ENCODE measurements around the gene INPP4B. TPM values are rescaled to one million over a fixed set of nuclear protein-coding genes. Genes with fewer than 3 reads are reported as not detected.
A peak's percentile ranks its signal among the peaks of the same experiment; 100 is the strongest.

The INPP4B gene
- total RNA-seq, 1 experiment from 2014 or later: 41.0 TPM

DNA sequence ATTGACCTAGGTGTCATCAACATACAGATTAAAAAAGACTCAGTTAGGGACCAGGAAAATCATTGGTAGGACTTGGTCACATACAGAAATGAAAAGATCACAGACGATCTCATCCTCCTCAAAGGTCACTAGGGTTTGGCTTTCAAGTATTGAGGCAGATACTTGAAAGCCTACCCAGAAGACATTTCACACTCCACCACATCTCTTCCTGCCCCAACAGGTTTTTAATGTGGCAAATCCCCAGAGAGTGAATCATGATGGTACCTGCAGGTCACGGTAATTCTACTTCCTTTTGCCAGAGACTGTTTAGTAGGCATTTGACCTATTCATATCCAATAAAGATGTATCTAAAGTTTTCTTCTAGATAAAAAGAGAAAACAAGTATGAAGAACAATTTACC is 44.1 kb downstream of the INPP4B start:
- H3K4me2 ChIP-seq (ENCODE audit: low read length): no peak overlapping the region
- 0 out of 2 replicates have a peak overlapping the region, but pooled peaks have one; percentile 7 for H3K27ac ChIP-seq (ENCODE audit: low read length)
- no TSS peak for BruUV-seq (replicated peaks)
- no peaks in the 10 kb centered on the region for H3K9me2 ChIP-seq (replicated peaks; ENCODE audit: low read length)
- H3K4me1 ChIP-seq (ENCODE audit: insufficient read depth, low read length): peaks cover 21% of the 10 kb centered on the region
- H3F3A ChIP-seq (ENCODE audit: low read length, unreplicated experiment): no peaks in the 10 kb centered on the region
- H3K9ac ChIP-seq (ENCODE audit: low read length): no peak overlapping the region
- POLR2A ChIA-PET (ENCODE audit: unreplicated experiment): no interaction called here
- no peaks in the 10 kb centered on the region for H4K20me1 ChIP-seq (ENCODE audit: low read length)
- H3K9me3 ChIP-seq (ENCODE audit: low read length): no peaks in the 10 kb centered on the region
- no peak overlapping the region for H2AFZ ChIP-seq (ENCODE audit: low read length)
- H3K36me3 ChIP-seq (ENCODE audit: low read depth, low read length): no peaks in the 10 kb centered on the region
- H3K4me3 ChIP-seq (ENCODE audit: low read length): no peak overlapping the region
- DNase-seq (peak; percentile 74), ATAC-seq (no peak)
- no peaks in the 10 kb centered on the region for H3K27me3 ChIP-seq (ENCODE audit: low read length)
- no peak for TF ChIP-seq CTCF (conservative IDR thresholded peaks at IDR 0.05; ENCODE audit: low read depth, low read length)
- no peaks in the 10 kb centered on the region for H3K79me2 ChIP-seq (ENCODE audit: low read length)
- CTCF ChIA-PET: no interaction called here
- intact Hi-C loops (cut with micrococcal nuclease): no loop called here

DNA sequence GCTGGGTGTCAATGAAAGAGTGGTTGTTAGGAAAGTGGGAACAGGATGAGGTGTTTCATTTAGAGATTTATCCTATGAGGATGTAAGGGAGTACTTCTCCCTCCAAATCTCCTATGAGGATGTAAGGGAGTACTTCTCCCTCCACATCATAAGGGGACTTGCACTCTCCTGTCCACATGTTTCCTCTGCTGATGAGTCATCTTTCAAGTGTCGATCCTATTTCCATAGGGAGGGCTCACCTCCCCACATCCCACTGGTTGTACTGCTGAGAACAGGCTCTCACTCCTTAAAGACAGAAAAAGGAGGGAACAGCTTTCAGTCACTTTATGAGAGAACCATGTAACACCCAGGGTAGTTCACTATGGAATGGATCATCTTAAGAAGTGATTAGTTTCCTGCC is 65.0 kb downstream of the INPP4B start:
- no peaks in the 10 kb centered on the region for H3K9me3 ChIP-seq (ENCODE audit: low read length)
- H3K27ac ChIP-seq (ENCODE audit: low read length): no peak overlapping the region
- intact Hi-C loops (cut with micrococcal nuclease): no loop called here
- DNase-seq (peak; percentile 32), ATAC-seq (no peak)
- no peaks in the 10 kb centered on the region for H3K79me2 ChIP-seq (ENCODE audit: low read length)
- POLR2A ChIA-PET (ENCODE audit: unreplicated experiment): no interaction called here
- H3K36me3 ChIP-seq (ENCODE audit: low read depth, low read length): no peaks in the 10 kb centered on the region
- H3F3A ChIP-seq (ENCODE audit: low read length, unreplicated experiment): no peaks in the 10 kb centered on the region
- BruUV-seq (replicated peaks): no TSS peak
- H3K27me3 ChIP-seq (ENCODE audit: low read length): no peaks in the 10 kb centered on the region
- no peak overlapping the region for H3K4me2 ChIP-seq (ENCODE audit: low read length)
- no peaks in the 10 kb centered on the region for H3K4me1 ChIP-seq (ENCODE audit: insufficient read depth, low read length)
- no peaks in the 10 kb centered on the region for H3K9me2 ChIP-seq (replicated peaks; ENCODE audit: low read length)
- CTCF ChIA-PET: no interaction called here
- H2AFZ ChIP-seq (ENCODE audit: low read length): no peak overlapping the region
- no peaks in the 10 kb centered on the region for H4K20me1 ChIP-seq (ENCODE audit: low read length)
- no peak overlapping the region for H3K4me3 ChIP-seq (ENCODE audit: low read length)
- TF ChIP-seq EZH2phosphoT487 (IDR thresholded peaks at IDR 0.05; ENCODE audit: borderline replicate concordance, low read length): no peak
- TF ChIP-seq CTCF (conservative IDR thresholded peaks at IDR 0.05; ENCODE audit: low read depth, low read length): no peak
- TF ChIP-seq EZH2 (IDR thresholded peaks at IDR 0.05; ENCODE audit: low read length, unreplicated experiment): no peak
- H3K9ac ChIP-seq (ENCODE audit: low read length): no peak overlapping the region

DNA sequence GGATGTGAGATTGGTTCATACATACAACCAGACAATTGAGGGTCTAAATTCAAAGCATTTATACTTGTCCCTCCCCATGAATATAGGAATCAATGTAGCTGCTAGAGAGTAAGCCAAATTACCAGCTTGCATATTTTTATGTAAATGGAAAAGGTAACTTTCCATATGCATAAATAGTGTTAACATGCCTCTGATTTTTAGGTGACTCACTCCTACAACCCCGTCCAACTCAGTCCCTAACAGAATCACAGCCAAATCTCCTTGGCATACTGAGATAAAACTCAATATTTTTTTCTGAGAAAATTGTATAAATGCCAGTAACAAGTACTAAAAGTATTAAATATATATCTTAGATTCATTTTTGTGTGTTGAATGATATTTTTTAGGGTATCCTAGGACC is 67.2 kb downstream of the INPP4B start:
- TF ChIP-seq EZH2phosphoT487 (IDR thresholded peaks at IDR 0.05; ENCODE audit: borderline replicate concordance, low read length) (no peak), EZH2 (IDR thresholded peaks at IDR 0.05; ENCODE audit: low read length, unreplicated experiment) (no peak), CTCF (conservative IDR thresholded peaks at IDR 0.05; ENCODE audit: low read depth, low read length) (no peak)

More for the DNA sequence above, 67.2 kb downstream of the INPP4B start:
- no peaks in the 10 kb centered on the region for H3K4me1 ChIP-seq (ENCODE audit: insufficient read depth, low read length)
- H3K27me3 ChIP-seq (ENCODE audit: low read length): no peaks in the 10 kb centered on the region
- no peaks in the 10 kb centered on the region for H3F3A ChIP-seq (ENCODE audit: low read length, unreplicated experiment)
- no peak overlapping the region for H3K4me3 ChIP-seq (ENCODE audit: low read length)
- no peaks in the 10 kb centered on the region for H3K36me3 ChIP-seq (ENCODE audit: low read depth, low read length)
- no peak overlapping the region for H3K9ac ChIP-seq (ENCODE audit: low read length)
- no peak overlapping the region for H2AFZ ChIP-seq (ENCODE audit: low read length)
- no peaks in the 10 kb centered on the region for H3K9me3 ChIP-seq (ENCODE audit: low read length)
- no peak overlapping the region for H3K27ac ChIP-seq (ENCODE audit: low read length)
- ATAC-seq (no peak), DNase-seq (no peak)
- no TSS peak for BruUV-seq (replicated peaks)
- intact Hi-C loops (cut with micrococcal nuclease): no loop called here
- no peaks in the 10 kb centered on the region for H4K20me1 ChIP-seq (ENCODE audit: low read length)
- CTCF ChIA-PET: no interaction called here
- no peak overlapping the region for H3K4me2 ChIP-seq (ENCODE audit: low read length)
- H3K9me2 ChIP-seq (replicated peaks; ENCODE audit: low read length): no peaks in the 10 kb centered on the region
- H3K79me2 ChIP-seq (ENCODE audit: low read length): no peaks in the 10 kb centered on the region
- POLR2A ChIA-PET (ENCODE audit: unreplicated experiment): no interaction called here

Measured in PC-3 (cell line).